GM19452 (cell line): ENCODE results near the gene CEP20.

Experiments used
- ATAC-seq: cut with Tn5 transposase; IDR thresholded peaks from one replicate; pipeline ENCODE4 v1.9.1; 2021; ENCODE audit not compliant: unreplicated experiment

CEP20 gene

GRCh38 chr16:15834502-15834901, 53.9 kb downstream of the CEP20 start:
- no peak for ATAC-seq

- ATAC-seq = no peak
Measured at GRCh38 chr16:15833541-15833940, 54.9 kb downstream of the CEP20 start.

- ATAC-seq = no peak
Measured at GRCh38 chr16:15832241-15832640, 56.2 kb downstream of the CEP20 start.

- no peak for ATAC-seq
Measured at GRCh38 chr16:15830832-15831451, 57.5 kb downstream of the CEP20 start.

GRCh38 chr16:15829460-15829859, 58.9 kb downstream of the CEP20 start:
- no peak for ATAC-seq

GRCh38 chr16:15827709-15828343, 60.6 kb downstream of the CEP20 start:
- ATAC-seq = no peak

- no peak for ATAC-seq
Measured at GRCh38 chr16:15827299-15827698, 61.1 kb downstream of the CEP20 start.

GRCh38 chr16:15825750-15826305, 62.6 kb downstream of the CEP20 start:
- ATAC-seq = no peak

- ATAC-seq = no peak
Measured at GRCh38 chr16:15822957-15823356, 65.4 kb downstream of the CEP20 start.

- no peak for ATAC-seq
Measured at GRCh38 chr16:15820837-15821236, 67.6 kb downstream of the CEP20 start.

- no peak for ATAC-seq
Measured at GRCh38 chr16:15819046-15819445, 69.4 kb downstream of the CEP20 start.

- no peak for ATAC-seq
Measured at GRCh38 chr16:15817446-15817845, 71.0 kb downstream of the CEP20 start.

GRCh38 chr16:15816228-15816627, 72.2 kb downstream of the CEP20 start:
- no peak for ATAC-seq
